ACC112 (cell line): ENCODE results near the gene ANLN.
"Not testable (repeated sequence)": the region's sequence is repeated elsewhere in the genome, so short reads cannot be mapped to it uniquely, and the experiment has no call there.

Experiments
- H2AFZ ChIP-seq: fragments of 200-600 bp; sonication (generic); one replicate; pipeline ENCODE4 v1.6.0; 2017; ENCODE audit warnings: antibody characterized with exemption, low read length; ENCODE audit not compliant: unreplicated experiment
- H3K27ac ChIP-seq: fragments of 200-600 bp; sonication (generic); 2 replicates; pipeline ENCODE4 v1.5.1; 2014; ENCODE audit warnings: low read depth, mild to moderate bottlenecking, antibody characterized with exemption, low read length, moderate library complexity
- H3K27me3 ChIP-seq: fragments of 200-600 bp; sonication (generic); 2 replicates; pipeline ENCODE4 v1.6.1; 2014; ENCODE audit warnings: mild to moderate bottlenecking, antibody characterized with exemption, low read length, moderate library complexity, mixed read lengths; ENCODE audit not compliant: insufficient read depth
- H3K36me3 ChIP-seq: fragments of 200-600 bp; sonication (generic); 2 replicates; pipeline ENCODE4 v1.6.1; 2016; ENCODE audit warnings: mild to moderate bottlenecking, antibody characterized with exemption, low read length, moderate library complexity, mixed read lengths; ENCODE audit not compliant: insufficient read depth
- H3K4me1 ChIP-seq: fragments of 200-600 bp; sonication (generic); one replicate; pipeline ENCODE4 v1.6.1; 2016; ENCODE audit warnings: low read length, mixed read lengths; ENCODE audit not compliant: insufficient read depth, unreplicated experiment, control insufficient read depth
- H3K4me3 ChIP-seq: fragments of 200-600 bp; sonication (generic); 2 replicates; pipeline ENCODE4 v1.5.1; 2014; ENCODE audit warnings: mild to moderate bottlenecking, low read depth, low read length
- H3K79me2 ChIP-seq: fragments of 200-600 bp; sonication (generic); one replicate; pipeline ENCODE4 v1.6.0; 2016; ENCODE audit warnings: low read length; ENCODE audit not compliant: control insufficient read depth, unreplicated experiment, insufficient read depth

ANLN gene

GRCh38 chr7:36464271-36464670 is 74.6 kb downstream of the ANLN start:
- Histone ChIP-seq H3K79me2 (no peaks in the 10 kb centered on the region), H3K4me3 (no peak overlapping the region)

GRCh38 chr7:36466001-36466400 is 76.3 kb downstream of the ANLN start:
- peaks cover 16% of the 10 kb centered on the region for H3K27me3 ChIP-seq
- not testable (repeated sequence) for H3K79me2 ChIP-seq, H2AFZ ChIP-seq, H3K27ac ChIP-seq, H3K36me3 ChIP-seq, H3K4me1 ChIP-seq, H3K4me3 ChIP-seq

More at GRCh38 chr7:36464271-36464670, 74.6 kb downstream of the ANLN start:
- Histone ChIP-seq H2AFZ (no peak overlapping the region), H3K36me3 (no peaks in the 10 kb centered on the region), H3K27ac (no peak overlapping the region), H3K27me3 (peaks cover 16% of the 10 kb centered on the region), H3K4me1 (no peaks in the 10 kb centered on the region)

GRCh38 chr7:36468370-36469101 is 78.9 kb downstream of the ANLN start:
- H3K79me2 ChIP-seq, result no peaks in the 10 kb centered on the region
- H3K4me3 ChIP-seq, result no peak overlapping the region
- H2AFZ ChIP-seq, result no peak overlapping the region
- no peaks in the 10 kb centered on the region for H3K36me3 ChIP-seq
- no peak overlapping the region for H3K27ac ChIP-seq
- peaks cover 11% of the 10 kb centered on the region; the same call in 1 of the 2 replicates for H3K27me3 ChIP-seq
- no peaks in the 10 kb centered on the region for H3K4me1 ChIP-seq

GRCh38 chr7:36469236-36469635 is 79.6 kb downstream of the ANLN start:
- Histone ChIP-seq H3K27me3 (peaks cover 7% of the 10 kb centered on the region; the same call in 1 of the 2 replicates), H3K4me1 (peaks cover 5% of the 10 kb centered on the region), H3K4me3 (no peak overlapping the region), H3K36me3 (no peaks in the 10 kb centered on the region), H2AFZ (no peak overlapping the region), H3K79me2 (no peaks in the 10 kb centered on the region), H3K27ac (no peak overlapping the region)

GRCh38 chr7:36472141-36472729 is 82.6 kb downstream of the ANLN start:
- Histone ChIP-seq H3K79me2 (no peaks in the 10 kb centered on the region), H3K27me3 (no peaks in the 10 kb centered on the region), H3K27ac (no peak overlapping the region), H2AFZ (no peak overlapping the region), H3K4me1 (peaks cover 10% of the 10 kb centered on the region), H3K4me3 (no peak overlapping the region), H3K36me3 (no peaks in the 10 kb centered on the region)

GRCh38 chr7:36473454-36474282 is 84.0 kb downstream of the ANLN start:
- peaks cover 10% of the 10 kb centered on the region for H3K4me1 ChIP-seq
- no peaks in the 10 kb centered on the region for H3K79me2 ChIP-seq
- H3K27me3 ChIP-seq, result no peaks in the 10 kb centered on the region
- no peak overlapping the region for H3K4me3 ChIP-seq
- no peaks in the 10 kb centered on the region for H3K36me3 ChIP-seq
- H2AFZ ChIP-seq, result no peak overlapping the region
- H3K27ac ChIP-seq, result no peak overlapping the region; the same call in 1 of the 2 replicates

GRCh38 chr7:36474283-36475010 is 84.8 kb downstream of the ANLN start:
- Histone ChIP-seq H3K4me3 (no peak overlapping the region), H3K27ac (peak overlapping the region; percentile 19; the same call in 1 of the 2 replicates), H2AFZ (no peak overlapping the region)

GRCh38 chr7:36475011-36475342 is 85.3 kb downstream of the ANLN start:
- H3K27ac ChIP-seq, result peak overlapping the region; percentile 19; the same call in 1 of the 2 replicates
- no peak overlapping the region for H2AFZ ChIP-seq
- peaks cover 4% of the 10 kb centered on the region; the same call in 1 of the 2 replicates for H3K27me3 ChIP-seq
- H3K4me3 ChIP-seq, result no peak overlapping the region
- H3K36me3 ChIP-seq, result no peaks in the 10 kb centered on the region
- no peaks in the 10 kb centered on the region for H3K79me2 ChIP-seq
- peaks cover 10% of the 10 kb centered on the region for H3K4me1 ChIP-seq

More at GRCh38 chr7:36474283-36475010, 84.8 kb downstream of the ANLN start:
- Histone ChIP-seq H3K27me3 (no peaks in the 10 kb centered on the region; the same call in 1 of the 2 replicates), H3K4me1 (peaks cover 10% of the 10 kb centered on the region), H3K36me3 (no peaks in the 10 kb centered on the region), H3K79me2 (no peaks in the 10 kb centered on the region)

GRCh38 chr7:36475381-36475780 is 85.7 kb downstream of the ANLN start:
- no peaks in the 10 kb centered on the region for H3K36me3 ChIP-seq
- peaks cover 8% of the 10 kb centered on the region; the same call in 1 of the 2 replicates for H3K27me3 ChIP-seq
- no peak overlapping the region for H3K27ac ChIP-seq
- H3K79me2 ChIP-seq, result no peaks in the 10 kb centered on the region
- H3K4me3 ChIP-seq, result no peak overlapping the region
- H2AFZ ChIP-seq, result no peak overlapping the region
- peaks cover 10% of the 10 kb centered on the region for H3K4me1 ChIP-seq

GRCh38 chr7:36478745-36479144 is 89.1 kb downstream of the ANLN start:
- Histone ChIP-seq H3K27ac (no peak overlapping the region), H3K79me2 (no peaks in the 10 kb centered on the region), H2AFZ (no peak overlapping the region), H3K36me3 (no peaks in the 10 kb centered on the region), H3K27me3 (peaks cover 28% of the 10 kb centered on the region), H3K4me1 (peaks cover 10% of the 10 kb centered on the region), H3K4me3 (no peak overlapping the region)
